Epidermal melanocyte (primary cell): ENCODE results near the gene GRAPL.
"Not testable (repeated sequence)": the region's sequence is repeated elsewhere in the genome, so short reads cannot be mapped to it uniquely, and the experiment has no call there.

Experiments
- DNase-seq: peaks from one replicate; pipeline ENCODE4 v3.0.0; 2011; ENCODE audit warnings: low spot score; ENCODE audit not compliant: insufficient read length

GRAPL gene

DNA sequence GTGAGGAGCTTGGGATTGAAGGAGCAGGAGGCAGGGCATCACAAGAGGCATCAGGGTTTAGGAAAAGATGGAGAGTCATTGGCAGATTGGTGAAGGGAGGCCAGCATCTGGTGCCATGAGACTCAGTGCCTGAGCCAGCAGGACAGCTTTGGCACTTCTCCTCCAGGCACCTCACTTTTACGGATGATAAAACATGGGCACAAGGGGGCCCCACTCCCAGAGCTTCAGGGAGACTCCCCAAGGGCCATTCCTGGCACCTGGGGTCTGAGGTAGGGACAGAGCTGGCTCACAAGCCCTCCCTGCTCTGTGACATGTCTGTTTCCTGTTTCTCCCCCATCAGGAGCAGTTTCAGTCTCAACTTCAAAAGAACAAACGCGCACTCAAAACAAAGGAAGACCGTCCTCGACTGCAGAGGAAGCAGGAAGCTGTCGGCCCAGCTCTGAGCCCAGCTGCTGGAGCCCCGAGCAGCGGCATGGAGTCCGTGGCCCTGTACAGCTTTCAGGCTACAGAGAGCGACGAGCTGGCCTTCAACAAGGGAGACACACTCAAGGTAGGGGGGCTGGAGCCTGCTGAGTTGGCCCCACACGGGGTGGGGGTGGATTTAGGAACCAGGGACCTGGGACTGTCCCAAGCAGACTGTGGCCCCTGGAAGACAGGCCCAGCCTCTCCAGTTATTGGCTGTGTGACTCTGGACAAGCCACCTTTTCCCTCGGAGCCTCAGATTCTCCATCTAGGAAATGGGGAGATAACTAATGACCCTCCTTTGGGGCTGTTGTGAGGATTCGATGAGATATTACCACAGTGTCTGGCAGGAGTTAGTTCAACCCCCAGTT, at the start of gene GRAPL:
Gene GRAPL, plus strand, starts transcription at position 442 of the 833 bp plus-strand sequence. Its CDS starts 31 bp downstream, at position 473.
- not testable (repeated sequence) for DNase-seq

DNA sequence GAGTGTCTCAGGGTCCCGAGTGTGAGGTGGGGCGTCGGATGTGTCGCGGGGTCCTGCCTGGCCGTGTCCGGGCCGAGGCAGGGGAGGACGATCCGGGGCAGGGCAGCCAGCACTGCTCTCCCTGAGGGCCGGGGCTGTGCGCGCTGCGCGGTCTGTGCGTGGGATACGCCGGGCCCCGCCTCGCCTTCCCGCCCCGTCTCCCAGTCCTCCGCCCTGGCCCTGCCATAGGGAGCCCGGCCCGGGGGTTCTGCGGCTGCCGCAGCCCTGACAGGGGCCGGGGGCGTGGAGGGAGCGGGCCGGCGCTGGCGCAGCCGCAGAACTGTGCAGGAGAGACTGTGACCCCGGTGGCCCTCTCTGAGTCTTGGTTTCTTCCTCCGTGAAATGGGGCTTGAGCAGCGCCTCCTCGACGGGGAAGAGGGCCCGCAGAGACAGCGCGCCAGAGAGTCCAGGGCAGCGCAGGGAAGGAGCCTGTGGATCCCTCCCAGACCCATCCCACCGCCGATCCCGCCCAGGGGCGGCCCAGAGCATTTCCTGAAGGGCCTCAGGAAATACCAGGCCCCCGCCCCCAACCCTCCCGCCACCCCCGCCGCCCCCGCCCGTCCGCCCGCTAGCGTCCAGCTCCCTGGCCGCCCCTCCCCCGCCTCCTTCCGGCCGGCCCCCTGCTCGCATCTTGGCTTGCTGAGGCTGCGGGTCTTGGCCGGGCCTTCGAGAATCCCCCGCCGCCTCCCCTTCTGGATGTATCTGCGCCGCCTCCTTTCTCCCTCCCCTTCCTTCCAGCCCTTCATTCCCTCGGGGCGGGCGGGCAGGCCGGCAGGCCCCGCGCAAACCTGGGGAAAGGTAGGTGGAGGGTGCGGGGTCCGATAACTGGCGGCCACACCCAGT, 38.3 kb upstream of the GRAPL start:
- not testable (repeated sequence) for DNase-seq

DNA sequence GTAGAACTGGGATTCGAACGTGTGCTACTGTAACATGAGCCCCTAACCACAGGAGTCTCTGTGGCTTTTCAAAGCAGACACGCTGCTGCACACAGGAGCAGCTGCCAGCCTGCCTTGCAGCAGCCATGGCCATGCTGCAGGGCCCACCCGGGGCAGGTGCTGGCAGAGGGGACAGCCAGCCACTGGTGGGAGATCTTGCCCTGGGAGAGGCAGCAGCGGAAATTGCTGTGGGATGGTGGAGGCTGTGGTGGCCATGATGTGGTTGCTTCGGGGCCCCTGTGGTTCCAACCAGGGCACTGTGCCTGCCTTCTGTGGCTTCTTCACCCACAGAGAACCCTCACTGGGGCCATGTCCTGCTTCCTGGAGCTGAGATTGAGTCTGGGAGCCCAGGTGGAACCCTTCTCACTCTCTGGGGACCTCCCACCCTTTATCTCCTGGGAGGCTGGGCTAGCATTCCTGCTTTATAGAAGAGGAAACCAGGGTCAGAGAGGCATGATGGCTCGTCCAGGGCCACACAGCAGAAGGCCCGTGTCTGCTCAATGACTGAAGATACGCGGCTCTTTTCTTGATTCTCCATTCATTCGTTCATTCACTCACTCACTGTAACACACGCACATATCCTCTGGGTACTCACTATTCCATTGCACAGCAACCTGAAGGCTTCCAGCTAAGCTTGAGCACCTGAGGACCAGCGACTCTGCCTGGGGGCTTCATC, 37.2 kb upstream of the GRAPL start:
- not testable (repeated sequence) for DNase-seq

DNA sequence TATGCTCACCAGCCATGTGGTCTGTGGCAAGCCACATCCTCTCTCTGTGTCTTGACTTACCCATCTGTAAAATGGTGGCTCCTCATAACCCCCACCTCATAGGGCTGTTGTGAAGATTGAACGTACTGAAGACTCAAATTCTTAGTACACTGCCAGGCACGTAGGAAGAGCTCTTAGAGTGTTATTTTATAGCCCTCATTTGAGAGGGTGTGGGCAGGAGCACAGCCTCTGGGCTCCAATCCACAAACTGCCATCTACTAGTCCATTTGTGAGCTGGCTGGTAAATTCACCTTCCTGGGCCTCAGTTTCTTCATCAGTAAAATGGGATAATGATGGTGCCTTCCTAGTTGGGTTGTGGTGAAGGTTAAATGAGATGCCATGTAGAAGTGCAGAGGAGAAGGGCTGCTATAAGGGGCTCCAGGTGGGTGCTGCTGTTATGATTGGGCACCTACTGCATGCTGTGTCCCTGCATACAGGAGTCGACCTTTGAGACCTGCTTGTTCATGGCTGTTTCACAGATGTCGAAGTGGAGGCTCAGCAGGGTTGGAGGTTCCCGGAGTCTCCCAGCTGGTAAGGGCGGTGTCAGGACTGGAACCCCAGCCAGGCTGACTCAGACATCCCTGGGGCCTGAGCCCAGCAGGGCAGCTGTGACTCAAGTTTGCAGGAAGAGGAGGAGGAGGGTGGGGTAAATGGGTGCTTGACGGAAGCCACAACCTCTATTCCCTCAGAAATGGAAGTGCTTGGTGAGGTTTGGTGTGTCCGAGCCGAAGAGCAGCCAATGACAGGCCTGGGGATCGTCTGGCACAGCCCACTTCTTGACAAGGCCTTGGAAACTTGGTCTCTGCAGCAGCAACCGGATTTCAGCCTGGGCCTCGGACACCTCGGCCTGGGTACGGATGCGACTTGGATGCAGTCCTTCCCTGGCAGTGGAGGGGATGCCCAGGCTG, 34.4 kb upstream of the GRAPL start:
- not testable (repeated sequence) for DNase-seq

DNA sequence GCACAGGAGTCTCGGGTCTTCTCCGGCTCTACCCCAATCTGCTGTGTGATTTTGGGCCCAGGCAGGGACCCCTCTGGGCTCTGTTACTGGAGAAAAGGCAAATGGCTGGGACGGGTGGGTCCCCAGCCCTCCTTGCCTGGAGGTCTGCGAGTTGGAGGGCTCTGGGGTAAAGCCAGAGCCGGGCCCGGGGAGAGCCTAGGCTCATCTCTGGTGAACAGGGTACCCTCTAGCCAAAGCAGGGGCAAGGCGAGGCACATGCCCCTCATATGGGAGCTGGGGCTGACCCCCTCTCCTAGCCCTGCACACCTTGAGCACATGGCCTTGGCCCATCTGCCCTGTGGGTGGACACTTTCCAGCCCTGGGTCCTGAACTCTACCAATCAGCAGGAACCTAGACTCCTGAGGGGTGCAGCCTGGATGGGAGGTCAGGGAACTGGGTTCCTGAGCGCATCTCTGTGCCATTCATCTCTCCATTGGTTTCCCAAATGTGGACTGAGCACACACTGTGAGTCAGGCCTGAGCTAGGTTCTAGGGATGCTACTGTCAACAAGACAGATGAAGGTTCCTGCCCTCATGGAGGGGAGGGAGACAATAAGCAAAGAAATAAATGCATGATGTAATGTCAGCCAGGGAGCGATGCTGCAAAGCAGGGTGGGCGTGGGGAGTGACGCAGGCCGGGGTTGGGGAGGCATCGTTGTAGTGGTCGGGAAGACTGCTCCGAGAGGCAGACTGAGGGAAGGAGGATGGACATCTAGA, 33.5 kb upstream of the GRAPL start:
- DNase-seq, result not testable (repeated sequence)

DNA sequence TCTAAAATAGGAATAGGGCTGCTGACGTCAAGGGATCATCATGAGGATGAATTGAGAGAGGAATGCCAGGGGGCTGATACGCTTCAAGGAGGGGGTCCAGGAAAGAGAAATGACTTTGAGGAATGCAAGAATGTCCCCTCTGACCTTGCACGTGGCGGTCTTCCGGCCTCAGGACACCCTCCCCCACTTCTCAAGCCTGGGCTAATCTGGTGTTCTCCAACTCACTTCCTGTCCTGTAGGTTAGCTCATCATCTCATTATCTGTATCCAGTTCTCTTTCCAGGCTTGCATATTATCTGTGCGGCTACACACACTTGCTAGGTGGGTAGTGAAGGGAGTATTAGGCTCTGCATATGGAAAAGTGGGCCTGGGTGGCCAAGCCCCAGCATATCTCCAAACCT, 18.9 kb upstream of the GRAPL start:
- DNase-seq, result not testable (repeated sequence)

DNA sequence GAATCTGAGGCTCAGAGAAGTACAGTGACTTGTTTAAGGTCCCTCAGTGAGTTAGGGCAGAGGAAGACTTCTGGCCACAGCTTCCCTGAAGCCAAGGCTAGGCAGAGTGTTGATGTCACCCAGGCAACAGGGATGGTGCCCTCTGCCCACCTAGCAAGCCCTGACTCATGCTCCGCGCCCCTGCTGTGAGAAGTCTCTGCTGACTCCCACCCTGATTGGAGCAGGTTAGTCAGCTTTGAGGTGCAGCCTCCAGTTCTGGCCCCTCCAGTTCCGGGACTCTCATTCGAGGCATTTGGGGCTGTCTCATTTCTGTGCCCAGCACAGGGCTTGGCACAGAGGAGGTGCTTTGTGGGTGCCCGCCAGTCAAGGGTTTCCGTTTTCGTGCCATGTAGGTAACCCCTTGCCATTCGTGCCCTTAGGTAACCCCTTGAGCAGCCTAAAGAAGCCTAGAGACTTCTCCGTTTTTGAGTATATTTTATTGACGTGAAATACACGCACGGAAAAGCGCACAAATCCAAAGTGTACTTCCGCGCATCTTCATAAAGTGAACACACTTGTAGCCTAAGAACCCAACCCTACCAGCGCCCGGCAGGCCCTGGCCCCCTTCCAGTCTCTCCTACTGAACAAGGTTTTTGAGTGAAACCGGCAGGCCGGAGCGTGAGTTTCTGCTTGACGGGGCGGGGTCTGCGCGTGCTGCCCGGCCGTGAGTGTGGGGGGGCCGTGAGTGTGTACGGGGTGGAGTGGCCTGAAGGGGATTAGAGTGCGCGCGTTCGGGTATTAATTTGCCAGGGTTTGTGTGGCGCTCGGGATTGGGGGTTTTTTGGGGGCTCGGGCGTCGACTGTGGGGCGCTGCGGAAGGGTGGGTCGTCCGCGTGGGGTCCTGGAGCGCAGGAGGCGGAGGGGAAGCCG, 16.9 kb upstream of the GRAPL start:
- not testable (repeated sequence) for DNase-seq

DNA sequence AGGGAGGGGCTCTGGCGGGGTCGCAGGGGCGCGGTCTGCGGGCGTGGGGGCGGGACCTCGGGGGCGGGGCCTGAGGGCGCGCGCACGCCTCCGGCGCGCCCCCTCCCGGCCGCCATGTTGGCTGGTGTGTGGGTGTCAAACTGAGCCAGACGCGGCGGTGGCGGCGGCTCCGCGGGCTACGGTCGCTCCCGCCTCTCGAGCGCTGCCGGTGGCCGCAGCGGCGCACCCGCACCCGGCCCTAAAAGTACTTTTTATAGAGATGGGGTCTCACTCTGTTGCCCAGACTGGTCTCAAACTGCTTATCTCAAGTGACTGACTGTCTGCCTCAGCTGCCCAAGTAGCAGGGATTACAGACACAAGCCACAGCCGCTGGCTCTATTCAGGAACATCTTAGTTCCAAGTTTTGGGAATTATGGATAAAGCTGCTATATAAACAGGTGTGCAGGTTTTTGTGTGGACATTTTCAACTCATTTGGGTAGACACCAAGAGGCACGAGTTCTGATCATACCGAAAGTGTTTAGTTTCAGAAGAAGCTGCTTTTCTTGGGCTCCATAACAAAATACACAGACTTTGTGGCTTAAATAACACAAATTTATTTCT, 16.2 kb upstream of the GRAPL start:
- not testable (repeated sequence) for DNase-seq

DNA sequence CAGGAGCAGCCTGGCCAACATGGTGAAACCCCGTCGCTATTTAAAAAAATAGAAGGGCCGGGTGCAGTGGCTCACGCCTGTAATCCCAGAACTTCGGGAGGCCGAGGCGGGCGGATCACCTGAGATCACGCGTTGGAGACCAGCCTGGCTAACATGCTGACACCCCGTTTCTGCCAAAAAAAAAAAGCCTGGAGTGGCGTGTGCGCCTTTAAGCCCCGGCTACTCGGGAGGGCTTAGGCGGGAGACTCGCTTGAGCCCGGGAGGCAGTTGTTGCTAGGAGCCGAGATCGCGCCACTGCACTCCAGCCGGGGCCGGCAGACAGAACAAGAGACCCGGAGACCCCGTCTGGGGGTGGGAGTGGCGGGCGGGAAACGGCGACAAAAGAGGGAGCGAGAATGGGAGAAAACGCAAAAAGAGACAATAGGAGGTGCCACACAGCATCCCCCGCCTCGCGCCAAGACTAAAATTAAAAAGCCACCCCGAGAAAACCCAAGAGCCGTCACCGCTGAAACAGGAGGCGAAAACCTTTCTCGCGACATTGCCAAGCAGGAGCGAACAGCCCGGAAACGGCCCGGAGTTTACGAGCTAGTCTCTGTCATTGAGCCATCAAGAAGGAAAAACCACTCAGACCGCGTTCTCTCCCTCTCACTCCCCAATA, 15.5 kb upstream of the GRAPL start:
- not testable (repeated sequence) for DNase-seq

DNA sequence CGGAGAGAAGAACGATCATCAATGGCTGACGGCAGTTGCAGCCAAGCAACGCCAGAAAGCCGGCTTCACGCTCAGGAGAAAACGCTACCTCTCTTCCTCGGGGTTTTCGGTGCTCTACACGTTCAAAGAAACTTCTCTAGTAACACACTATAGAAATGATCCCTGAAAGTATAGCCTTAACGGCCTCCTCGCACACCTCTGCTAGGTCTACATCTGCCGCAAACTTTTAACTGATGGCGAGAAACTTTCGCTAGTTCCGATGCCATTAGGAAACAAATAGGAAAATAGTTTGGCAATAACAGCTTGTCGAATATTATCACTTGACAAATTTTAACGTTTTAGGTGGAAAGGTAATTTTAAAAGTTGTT, 14.9 kb upstream of the GRAPL start:
- not testable (repeated sequence) for DNase-seq

DNA sequence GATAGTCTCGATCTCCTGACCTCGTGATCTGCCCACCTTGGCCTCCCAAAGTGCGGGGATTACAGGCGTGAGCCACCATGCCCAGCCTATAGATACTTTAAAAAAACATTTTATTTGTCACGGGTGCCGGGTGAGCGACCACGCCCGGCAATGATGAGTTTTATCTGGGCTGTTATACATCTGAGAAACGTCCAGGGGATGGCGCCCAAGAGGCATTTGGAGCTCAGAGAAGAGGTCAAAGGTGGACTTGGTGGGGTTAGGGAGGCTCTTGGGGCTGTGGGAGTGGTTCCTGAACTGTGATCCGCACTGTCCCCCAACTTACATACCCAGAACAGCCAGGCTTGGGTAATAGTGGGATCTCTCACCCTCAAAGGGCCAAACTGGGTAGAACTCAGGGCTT, 8.7 kb upstream of the GRAPL start:
- DNase-seq, result not testable (repeated sequence)

DNA sequence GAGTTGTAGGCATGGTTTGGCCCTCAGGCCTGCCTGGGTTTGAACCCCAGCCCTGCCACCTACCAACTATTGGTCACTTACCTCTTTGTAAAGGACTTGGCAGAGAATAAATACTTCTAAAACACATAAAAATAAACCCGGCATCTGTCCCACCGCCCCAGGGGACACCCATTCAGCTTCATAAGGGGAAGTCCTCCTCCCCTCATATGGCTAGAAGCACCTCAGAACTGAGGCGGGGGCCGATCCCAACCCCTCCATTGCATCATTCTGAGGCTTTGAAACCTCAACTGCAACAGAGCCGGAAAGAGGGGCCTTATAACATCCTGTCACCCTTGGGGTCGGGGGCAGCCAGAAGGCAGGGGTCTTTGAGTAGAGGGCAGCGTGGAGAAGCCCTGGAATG, 2.1 kb upstream of the GRAPL start:
- not testable (repeated sequence) for DNase-seq

DNA sequence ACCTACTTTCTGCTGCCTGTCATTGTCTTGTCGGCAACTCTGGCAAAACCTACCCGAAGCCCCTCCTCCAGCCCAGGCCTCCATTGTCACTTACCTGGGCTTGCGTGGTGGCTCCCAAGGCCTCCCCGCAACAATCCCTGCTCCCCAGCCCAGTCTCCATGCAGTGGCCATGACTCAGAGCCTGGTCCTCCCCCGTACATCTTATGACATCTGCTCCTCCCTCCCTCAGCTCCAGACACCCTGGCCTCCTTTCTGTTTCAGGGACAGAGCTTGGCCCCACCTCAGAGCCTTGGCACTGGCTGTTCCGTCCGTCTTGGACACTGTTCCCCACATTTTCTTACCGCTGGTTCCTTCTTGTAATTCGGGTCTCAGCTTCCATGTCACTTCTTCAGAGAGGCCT, 2.1 kb downstream of the GRAPL start:
- DNase-seq, result not testable (repeated sequence)

DNA sequence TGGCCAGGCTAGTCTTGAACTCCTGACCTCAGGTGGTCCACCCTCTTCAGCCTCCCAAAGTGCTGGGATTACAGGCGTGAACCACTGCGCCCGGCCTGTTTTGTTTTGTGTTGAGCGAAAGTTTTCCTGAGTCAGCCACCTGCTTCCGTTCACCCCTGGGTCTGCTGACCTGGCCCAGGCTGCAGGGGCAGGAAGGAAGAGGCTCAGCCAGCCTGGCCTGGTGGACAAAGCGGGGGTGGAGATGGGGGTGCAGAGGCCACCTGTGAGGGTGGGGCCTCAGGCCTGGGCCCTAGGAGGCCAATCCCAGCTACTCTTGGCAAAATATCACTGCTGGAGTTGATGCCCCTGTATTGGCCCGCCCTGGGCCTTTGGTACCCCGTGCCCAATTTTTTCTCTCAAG, 3.7 kb downstream of the GRAPL start:
- DNase-seq, result not testable (repeated sequence)

DNA sequence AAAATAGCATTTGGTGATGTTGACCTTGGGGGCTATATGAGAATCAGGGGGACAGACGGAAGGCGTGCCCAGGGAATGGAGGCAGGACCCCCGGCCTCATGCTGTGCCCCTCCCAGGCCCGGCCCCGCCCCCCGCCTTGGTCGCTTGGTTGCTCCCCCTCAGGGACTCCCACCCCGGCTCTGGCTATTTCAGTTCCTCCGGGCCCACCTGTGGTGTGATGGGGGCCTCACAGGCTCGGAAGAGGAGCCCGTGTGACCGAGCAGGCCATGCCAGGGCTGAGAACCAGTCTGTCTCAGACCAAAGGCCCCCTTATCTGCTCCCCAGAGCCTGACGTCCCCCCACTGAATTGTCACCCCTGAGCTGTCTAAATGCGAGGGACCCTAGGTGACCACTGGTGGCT, 4.4 kb downstream of the GRAPL start:
- not testable (repeated sequence) for DNase-seq

DNA sequence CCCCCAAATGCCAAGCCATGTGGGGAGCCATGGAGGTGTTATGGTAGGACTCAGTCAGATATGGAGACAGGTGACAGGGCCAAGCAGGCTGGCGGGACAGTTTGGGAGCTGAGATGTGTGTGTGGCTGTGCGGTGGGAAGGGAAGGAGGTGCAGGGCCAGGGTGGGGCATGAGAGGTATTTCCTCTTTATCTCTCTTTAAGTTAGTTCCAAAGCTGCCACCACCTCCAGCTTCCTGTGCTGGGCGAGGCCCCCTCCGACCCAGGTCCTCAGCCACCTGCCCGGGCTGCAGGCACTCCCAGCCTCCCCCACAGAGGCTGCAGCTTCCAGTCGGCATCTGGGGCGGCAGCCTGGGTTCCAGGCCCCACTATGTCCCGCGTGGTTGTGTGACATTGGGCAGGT, 6.4 kb downstream of the GRAPL start:
- not testable (repeated sequence) for DNase-seq

DNA sequence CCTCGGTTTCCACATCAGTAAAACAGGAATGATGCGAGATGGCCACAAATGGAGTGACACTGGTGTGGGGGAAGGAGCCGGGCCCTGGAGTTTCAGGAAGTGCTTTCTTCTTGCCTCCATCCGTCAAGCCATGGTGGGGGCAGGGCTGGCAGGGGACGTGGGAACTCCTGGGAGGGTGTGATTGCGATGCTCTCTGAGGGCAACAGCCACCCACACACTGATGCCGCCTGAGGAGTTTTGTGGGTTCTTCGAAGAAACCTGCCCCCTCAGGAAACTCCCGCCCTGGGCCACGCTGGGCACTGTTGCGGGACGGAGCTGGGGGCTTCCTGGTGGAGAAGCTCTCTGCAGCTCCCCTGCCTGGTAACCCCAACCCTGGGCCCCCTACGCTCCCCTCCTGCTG, 8.0 kb downstream of the GRAPL start:
- DNase-seq, result not testable (repeated sequence)

DNA sequence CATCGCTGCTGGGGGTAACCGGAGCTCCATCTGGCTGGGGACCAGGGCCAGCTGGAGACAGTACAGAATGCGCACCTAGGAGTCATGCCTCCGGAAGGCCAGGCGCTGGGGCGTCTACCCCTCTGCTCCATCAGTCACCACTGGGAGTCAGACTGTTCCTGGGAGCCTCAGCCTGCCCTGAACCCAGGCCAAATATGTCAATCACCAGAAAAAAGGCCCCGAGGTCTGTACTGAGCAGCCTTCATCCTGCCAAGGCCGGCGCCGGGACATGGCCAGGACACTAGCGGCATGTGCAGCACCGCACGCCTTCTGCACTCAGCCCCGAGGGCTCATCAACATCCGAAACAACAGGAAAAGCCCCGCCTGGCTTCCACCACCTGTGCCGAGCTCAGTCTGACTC, 8.7 kb downstream of the GRAPL start:
- not testable (repeated sequence) for DNase-seq
